ENCODE data around the gene SCD5.

Gene SCD5

DNA sequence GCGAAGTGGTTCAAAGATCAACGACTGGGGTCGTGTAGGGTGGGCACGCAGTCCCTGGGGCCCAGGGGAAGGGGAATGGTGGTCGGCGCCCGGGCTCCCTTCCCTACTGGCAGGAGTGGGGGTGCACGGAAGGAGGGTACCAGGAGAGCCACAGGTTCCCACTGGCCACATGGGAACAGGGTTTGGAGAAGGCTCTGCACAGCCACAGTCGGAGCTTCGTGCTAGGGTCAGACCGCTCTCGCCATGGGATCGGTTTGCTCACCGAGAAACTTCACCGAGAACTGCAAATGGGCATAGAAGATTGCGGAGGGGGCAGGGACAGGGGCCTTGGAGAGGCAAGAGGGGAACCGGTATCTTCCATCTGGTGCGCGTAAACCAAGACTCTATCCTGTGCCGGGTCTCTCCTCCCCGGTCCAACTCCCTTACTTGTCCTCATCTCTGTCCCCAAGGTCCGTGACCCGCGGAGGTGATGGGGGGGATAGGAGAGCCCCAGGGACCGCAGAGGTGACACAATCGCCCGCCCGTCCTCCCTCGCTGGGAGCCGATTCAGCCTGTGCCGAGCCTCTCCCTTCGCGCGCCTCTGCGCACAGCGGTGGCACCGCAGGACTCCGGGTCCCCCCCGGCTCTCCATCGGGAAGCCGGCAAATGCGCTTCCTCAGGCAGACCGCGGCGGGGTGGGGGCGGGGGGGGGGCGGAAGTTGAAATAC lies 1.0 kb downstream of the SCD5 start (continued):
- TF ChIP-seq, protein P1, sequence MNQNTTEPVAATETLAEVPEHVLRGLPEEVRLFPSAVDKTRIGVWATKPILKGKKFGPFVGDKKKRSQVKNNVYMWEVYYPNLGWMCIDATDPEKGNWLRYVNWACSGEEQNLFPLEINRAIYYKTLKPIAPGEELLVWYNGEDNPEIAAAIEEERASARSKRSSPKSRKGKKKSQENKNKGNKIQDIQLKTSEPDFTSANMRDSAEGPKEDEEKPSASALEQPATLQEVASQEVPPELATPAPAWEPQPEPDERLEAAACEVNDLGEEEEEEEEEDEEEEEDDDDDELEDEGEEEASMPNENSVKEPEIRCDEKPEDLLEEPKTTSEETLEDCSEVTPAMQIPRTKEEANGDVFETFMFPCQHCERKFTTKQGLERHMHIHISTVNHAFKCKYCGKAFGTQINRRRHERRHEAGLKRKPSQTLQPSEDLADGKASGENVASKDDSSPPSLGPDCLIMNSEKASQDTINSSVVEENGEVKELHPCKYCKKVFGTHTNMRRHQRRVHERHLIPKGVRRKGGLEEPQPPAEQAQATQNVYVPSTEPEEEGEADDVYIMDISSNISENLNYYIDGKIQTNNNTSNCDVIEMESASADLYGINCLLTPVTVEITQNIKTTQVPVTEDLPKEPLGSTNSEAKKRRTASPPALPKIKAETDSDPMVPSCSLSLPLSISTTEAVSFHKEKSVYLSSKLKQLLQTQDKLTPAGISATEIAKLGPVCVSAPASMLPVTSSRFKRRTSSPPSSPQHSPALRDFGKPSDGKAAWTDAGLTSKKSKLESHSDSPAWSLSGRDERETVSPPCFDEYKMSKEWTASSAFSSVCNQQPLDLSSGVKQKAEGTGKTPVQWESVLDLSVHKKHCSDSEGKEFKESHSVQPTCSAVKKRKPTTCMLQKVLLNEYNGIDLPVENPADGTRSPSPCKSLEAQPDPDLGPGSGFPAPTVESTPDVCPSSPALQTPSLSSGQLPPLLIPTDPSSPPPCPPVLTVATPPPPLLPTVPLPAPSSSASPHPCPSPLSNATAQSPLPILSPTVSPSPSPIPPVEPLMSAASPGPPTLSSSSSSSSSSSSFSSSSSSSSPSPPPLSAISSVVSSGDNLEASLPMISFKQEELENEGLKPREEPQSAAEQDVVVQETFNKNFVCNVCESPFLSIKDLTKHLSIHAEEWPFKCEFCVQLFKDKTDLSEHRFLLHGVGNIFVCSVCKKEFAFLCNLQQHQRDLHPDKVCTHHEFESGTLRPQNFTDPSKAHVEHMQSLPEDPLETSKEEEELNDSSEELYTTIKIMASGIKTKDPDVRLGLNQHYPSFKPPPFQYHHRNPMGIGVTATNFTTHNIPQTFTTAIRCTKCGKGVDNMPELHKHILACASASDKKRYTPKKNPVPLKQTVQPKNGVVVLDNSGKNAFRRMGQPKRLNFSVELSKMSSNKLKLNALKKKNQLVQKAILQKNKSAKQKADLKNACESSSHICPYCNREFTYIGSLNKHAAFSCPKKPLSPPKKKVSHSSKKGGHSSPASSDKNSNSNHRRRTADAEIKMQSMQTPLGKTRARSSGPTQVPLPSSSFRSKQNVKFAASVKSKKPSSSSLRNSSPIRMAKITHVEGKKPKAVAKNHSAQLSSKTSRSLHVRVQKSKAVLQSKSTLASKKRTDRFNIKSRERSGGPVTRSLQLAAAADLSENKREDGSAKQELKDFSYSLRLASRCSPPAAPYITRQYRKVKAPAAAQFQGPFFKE (tag by site-specific recombination; IDR thresholded peaks at IDR 0.05; ENCODE audit: borderline replicate concordance): no peak
- TF ChIP-seq ZBTB48 (tag by site-specific recombination; IDR thresholded peaks at IDR 0.05) (peak; percentile 39; the same call in 1 of the 2 replicates), ZNF394 (tag by site-specific recombination; IDR thresholded peaks at IDR 0.05; ENCODE audit: borderline replicate concordance) (no peak), ZNF600 (tag by site-specific recombination; IDR thresholded peaks at IDR 0.05) (0 out of 2 replicates have a peak, but pooled peaks have one; percentile 40), ZEB2 (tag by site-specific recombination; IDR thresholded peaks at IDR 0.05) (peak; percentile 24; the same call in 1 of the 2 replicates), ZNF221 (tag by site-specific recombination; IDR thresholded peaks at IDR 0.05; ENCODE audit: borderline replicate concordance) (no peak), ZBTB17 (tag by site-specific recombination; IDR thresholded peaks at IDR 0.05) (no peak), ZNF548 (tag by site-specific recombination; IDR thresholded peaks at IDR 0.05) (no peak), ZNF404 (tag by site-specific recombination; IDR thresholded peaks at IDR 0.05) (no peak), KLF7 (tag by site-specific recombination; IDR thresholded peaks at IDR 0.05; ENCODE audit: borderline replicate concordance) (no peak), ZBTB20 (tag by site-specific recombination; IDR thresholded peaks at IDR 0.05) (peak; percentile 48; the same call in 1 of the 2 replicates), MEIS1 (CRISPR knock-in tag; IDR thresholded peaks at IDR 0.05; ENCODE audit: borderline replicate concordance) (no peak), ZNF24 (tag by site-specific recombination; IDR thresholded peaks at IDR 0.05) (no peak), ZSCAN23 (tag by site-specific recombination; IDR thresholded peaks at IDR 0.05) (no peak), KLF9 (tag by site-specific recombination; IDR thresholded peaks at IDR 0.05; ENCODE audit: low read depth) (no peak), ZNF341 (tag by site-specific recombination; IDR thresholded peaks at IDR 0.05; ENCODE audit: low read depth) (peak; percentile 18; the same call in 1 of the 2 replicates), ZNF248 (tag by site-specific recombination; IDR thresholded peaks at IDR 0.05) (no peak), ZNF529 (tag by site-specific recombination; IDR thresholded peaks at IDR 0.05; ENCODE audit: insufficient replicate concordance) (no peak), SCRT1 (tag by site-specific recombination; IDR thresholded peaks at IDR 0.05; ENCODE audit: borderline replicate concordance) (0 out of 2 replicates have a peak, but pooled peaks have one; percentile 20), ZNF157 (tag by site-specific recombination; IDR thresholded peaks at IDR 0.05) (no peak), ZIC2 (tag by site-specific recombination; IDR thresholded peaks at IDR 0.05) (peak; percentile 76), ZNF140 (tag by site-specific recombination; IDR thresholded peaks at IDR 0.05) (no peak), ZNF558 (tag by site-specific recombination; IDR thresholded peaks at IDR 0.05) (no peak)
- TF ChIP-seq, protein P2, sequence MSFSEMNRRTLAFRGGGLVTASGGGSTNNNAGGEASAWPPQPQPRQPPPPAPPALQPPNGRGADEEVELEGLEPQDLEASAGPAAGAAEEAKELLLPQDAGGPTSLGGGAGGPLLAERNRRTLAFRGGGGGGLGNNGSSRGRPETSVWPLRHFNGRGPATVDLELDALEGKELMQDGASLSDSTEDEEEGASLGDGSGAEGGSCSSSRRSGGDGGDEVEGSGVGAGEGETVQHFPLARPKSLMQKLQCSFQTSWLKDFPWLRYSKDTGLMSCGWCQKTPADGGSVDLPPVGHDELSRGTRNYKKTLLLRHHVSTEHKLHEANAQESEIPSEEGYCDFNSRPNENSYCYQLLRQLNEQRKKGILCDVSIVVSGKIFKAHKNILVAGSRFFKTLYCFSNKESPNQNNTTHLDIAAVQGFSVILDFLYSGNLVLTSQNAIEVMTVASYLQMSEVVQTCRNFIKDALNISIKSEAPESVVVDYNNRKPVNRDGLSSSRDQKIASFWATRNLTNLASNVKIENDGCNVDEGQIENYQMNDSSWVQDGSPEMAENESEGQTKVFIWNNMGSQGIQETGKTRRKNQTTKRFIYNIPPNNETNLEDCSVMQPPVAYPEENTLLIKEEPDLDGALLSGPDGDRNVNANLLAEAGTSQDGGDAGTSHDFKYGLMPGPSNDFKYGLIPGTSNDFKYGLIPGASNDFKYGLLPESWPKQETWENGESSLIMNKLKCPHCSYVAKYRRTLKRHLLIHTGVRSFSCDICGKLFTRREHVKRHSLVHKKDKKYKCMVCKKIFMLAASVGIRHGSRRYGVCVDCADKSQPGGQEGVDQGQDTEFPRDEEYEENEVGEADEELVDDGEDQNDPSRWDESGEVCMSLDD (tag by site-specific recombination; IDR thresholded peaks at IDR 0.05): 0 out of 2 replicates have a peak, but pooled peaks have one; percentile 17
- TF ChIP-seq, protein P3, sequence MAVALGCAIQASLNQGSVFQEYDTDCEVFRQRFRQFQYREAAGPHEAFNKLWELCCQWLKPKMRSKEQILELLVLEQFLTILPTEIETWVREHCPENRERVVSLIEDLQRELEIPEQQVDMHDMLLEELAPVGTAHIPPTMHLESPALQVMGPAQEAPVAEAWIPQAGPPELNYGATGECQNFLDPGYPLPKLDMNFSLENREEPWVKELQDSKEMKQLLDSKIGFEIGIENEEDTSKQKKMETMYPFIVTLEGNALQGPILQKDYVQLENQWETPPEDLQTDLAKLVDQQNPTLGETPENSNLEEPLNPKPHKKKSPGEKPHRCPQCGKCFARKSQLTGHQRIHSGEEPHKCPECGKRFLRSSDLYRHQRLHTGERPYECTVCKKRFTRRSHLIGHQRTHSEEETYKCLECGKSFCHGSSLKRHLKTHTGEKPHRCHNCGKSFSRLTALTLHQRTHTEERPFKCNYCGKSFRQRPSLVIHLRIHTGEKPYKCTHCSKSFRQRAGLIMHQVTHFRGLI (tag by site-specific recombination; IDR thresholded peaks at IDR 0.05): no peak
- TF ChIP-seq, protein P4, sequence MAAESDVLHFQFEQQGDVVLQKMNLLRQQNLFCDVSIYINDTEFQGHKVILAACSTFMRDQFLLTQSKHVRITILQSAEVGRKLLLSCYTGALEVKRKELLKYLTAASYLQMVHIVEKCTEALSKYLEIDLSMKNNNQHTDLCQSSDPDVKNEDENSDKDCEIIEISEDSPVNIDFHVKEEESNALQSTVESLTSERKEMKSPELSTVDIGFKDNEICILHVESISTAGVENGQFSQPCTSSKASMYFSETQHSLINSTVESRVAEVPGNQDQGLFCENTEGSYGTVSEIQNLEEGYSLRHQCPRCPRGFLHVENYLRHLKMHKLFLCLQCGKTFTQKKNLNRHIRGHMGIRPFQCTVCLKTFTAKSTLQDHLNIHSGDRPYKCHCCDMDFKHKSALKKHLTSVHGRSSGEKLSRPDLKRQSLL (tag by site-specific recombination; IDR thresholded peaks at IDR 0.05): no peak
